DOHH2 (cell line): ENCODE data around the gene ZNF169.
"Not testable (repeated sequence)": the region's sequence is repeated elsewhere in the genome, so short reads cannot be mapped to it uniquely, and the experiment has no call there.

Source experiments
- H3F3A ChIP-seq: fragments of 200-600 bp; sonication (generic), shearing (Covaris generic); 2 replicates; pipeline ENCODE4 v1.6.0; 2016; ENCODE audit warnings: antibody characterized with exemption, mild to moderate bottlenecking; ENCODE audit not compliant: control insufficient read depth, insufficient read depth
- H3K27ac ChIP-seq: fragments of 200-600 bp; sonication (generic); 2 replicates; pipeline ENCODE4 v1.5.1; 2014; ENCODE audit warnings: low read depth, mild to moderate bottlenecking, low read length, moderate library complexity
- H3K27me3 ChIP-seq: fragments of 200-600 bp; sonication (generic); 2 replicates; pipeline ENCODE4 v1.6.1; 2014; ENCODE audit warnings: mild to moderate bottlenecking, low read length, mixed read lengths; ENCODE audit not compliant: control insufficient read depth
- H3K36me3 ChIP-seq: fragments of 200-600 bp; sonication (generic); 2 replicates; pipeline ENCODE4 v1.6.1; 2014; ENCODE audit warnings: mild to moderate bottlenecking, low read length, moderate library complexity, mixed read lengths; ENCODE audit not compliant: control insufficient read depth
- H3K4me1 ChIP-seq: fragments of 200-600 bp; sonication (generic); 2 replicates; pipeline ENCODE4 v1.6.1; 2014; ENCODE audit warnings: mild to moderate bottlenecking, low read length, mixed read lengths; ENCODE audit not compliant: control insufficient read depth
- H3K4me2 ChIP-seq: fragments of 200-600 bp; sonication (generic); 2 replicates; pipeline ENCODE4 v1.6.0; 2014; ENCODE audit warnings: mild to moderate bottlenecking, low read length, moderate library complexity
- H3K4me3 ChIP-seq: fragments of 200-600 bp; sonication (generic); 2 replicates; pipeline ENCODE4 v1.5.1; 2014; ENCODE audit warnings: mild to moderate bottlenecking, low read length, mixed read lengths
- H3K79me2 ChIP-seq: fragments of 200-600 bp; sonication (generic); 2 replicates; pipeline ENCODE4 v1.6.1; 2014; ENCODE audit warnings: mild to moderate bottlenecking, low read length, mixed read lengths; ENCODE audit not compliant: control insufficient read depth
- H3K9me2 ChIP-seq: fragments of 200-600 bp; sonication (generic); replicated peaks from 2 replicates; pipeline ENCODE4 v1.6.1; 2014; ENCODE audit warnings: mild to moderate bottlenecking, low read length, mixed read lengths; ENCODE audit not compliant: control insufficient read depth
- H3K9me3 ChIP-seq: fragments of 200-600 bp; sonication (generic); 2 replicates; pipeline ENCODE4 v1.6.1; 2014; ENCODE audit warnings: antibody characterized with exemption, low read length, mixed read lengths; ENCODE audit not compliant: control insufficient read depth, insufficient read depth
- H4K20me1 ChIP-seq: fragments of 200-600 bp; sonication (generic); 2 replicates; pipeline ENCODE4 v1.6.0; 2014; ENCODE audit warnings: low read depth, mild to moderate bottlenecking, antibody characterized with exemption, low read length, moderate library complexity; ENCODE audit not compliant: control insufficient read depth, insufficient read depth
- CTCF ChIP-seq: fragments of 200-600 bp; sonication (generic); IDR thresholded peaks from one replicate; pipeline ENCODE4 v1.5.1; 2014; ENCODE audit warnings: antibody characterized with exemption, mild to moderate bottlenecking, low read depth, low read length; ENCODE audit not compliant: poor library complexity, severe bottlenecking
- EZH2phosphoT487 ChIP-seq: fragments of 200-600 bp; sonication (generic); IDR thresholded peaks from 2 replicates; pipeline ENCODE4 v1.6.1; 2017; ENCODE audit warnings: borderline replicate concordance, mild to moderate bottlenecking, antibody characterized with exemption, low read length, moderate library complexity, mixed read lengths

The ZNF169 gene

GRCh38 chr9:94250456-94250855, 8.6 kb upstream of the ZNF169 start:
- H3K79me2 ChIP-seq: no peaks in the 10 kb centered on the region
- H3K9me3 ChIP-seq: no peaks in the 10 kb centered on the region
- no peaks in the 10 kb centered on the region for H3K27me3 ChIP-seq
- H3K4me1 ChIP-seq: no peaks in the 10 kb centered on the region
- H4K20me1 ChIP-seq: no peaks in the 10 kb centered on the region
- H3K27ac ChIP-seq: no peak overlapping the region
- no peaks in the 10 kb centered on the region for H3K9me2 ChIP-seq
- H3K4me3 ChIP-seq: no peak overlapping the region
- no peak overlapping the region for H3K4me2 ChIP-seq
- no peaks in the 10 kb centered on the region for H3K36me3 ChIP-seq
- H3F3A ChIP-seq: no peaks in the 10 kb centered on the region
- TF ChIP-seq CTCF (no peak), EZH2phosphoT487 (no peak)

DNA sequence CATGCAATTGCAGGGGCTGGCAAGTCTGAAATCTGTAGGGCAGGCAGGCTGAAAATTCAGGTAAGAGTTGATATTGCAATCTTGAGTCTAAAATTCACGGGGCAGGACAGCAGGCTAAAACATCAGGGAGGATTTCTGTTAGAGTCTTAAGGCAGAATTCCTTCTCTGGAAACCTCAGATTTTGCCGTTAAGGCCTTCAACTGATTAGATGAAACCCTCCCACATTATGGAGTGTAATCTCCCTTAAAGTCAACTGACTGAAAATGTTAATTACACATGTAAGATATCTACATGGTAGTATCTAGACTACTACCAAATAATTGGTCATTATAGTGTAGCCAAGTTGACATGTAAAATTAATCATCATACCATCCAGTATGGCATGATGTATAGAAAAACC, 3.1 kb upstream of the ZNF169 start:
- Histone ChIP-seq H3K36me3 (peaks cover 3% of the 10 kb centered on the region; the same call in 1 of the 2 replicates), H3K9me3 (no peaks in the 10 kb centered on the region), H3K4me3 (no peak overlapping the region), H3K9me2 (no peaks in the 10 kb centered on the region), H3K27ac (no peak overlapping the region), H3K79me2 (peaks cover 18% of the 10 kb centered on the region), H3K4me1 (peaks cover 10% of the 10 kb centered on the region), H3K4me2 (no peak overlapping the region), H3F3A (no peaks in the 10 kb centered on the region), H3K27me3 (peaks cover 6% of the 10 kb centered on the region; the same call in 1 of the 2 replicates), H4K20me1 (no peaks in the 10 kb centered on the region)
- TF ChIP-seq CTCF (no peak), EZH2phosphoT487 (no peak)

DNA sequence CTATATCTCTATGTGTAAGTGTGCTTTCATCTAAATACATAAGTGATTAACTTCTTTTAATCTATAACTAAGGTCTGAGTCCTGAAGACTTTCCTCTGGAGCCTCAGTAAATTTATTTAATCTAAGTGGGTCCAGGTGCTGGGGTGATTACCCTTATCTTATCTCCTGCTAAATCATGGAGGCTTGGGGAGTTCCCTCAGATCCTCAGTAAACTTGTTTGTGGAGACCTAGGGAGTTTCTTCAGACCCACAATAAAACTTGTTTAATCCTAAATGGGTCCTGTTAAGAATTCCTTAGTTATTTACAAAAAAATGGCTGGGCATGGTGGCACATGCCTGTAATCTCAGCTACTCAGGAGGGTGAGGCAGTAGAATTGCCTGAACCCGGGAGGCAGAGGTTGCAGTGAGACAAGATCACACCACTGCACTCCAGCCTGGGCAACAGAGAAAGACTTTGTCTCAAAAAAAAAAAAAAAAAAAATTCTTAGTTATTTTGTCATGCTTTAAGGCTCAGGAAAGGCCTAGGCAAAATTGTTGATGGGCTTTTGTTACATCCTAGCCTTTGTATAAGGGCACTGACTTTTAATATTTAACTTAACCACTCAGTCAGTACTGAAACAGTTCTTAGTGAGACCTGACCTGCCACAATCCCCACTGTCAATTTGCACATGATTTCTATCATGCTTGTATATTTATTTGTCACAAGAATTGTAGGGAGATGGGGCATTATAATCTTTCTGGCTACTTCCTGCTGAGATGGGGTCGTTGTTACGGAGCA, 6.7 kb downstream of the ZNF169 start:
- H3K27ac ChIP-seq, H3K4me2 ChIP-seq, H3F3A ChIP-seq, H3K4me1 ChIP-seq, H4K20me1 ChIP-seq, H3K9me2 ChIP-seq, H3K4me3 ChIP-seq, H3K27me3 ChIP-seq: not testable (repeated sequence)
- peaks cover 73% of the 10 kb centered on the region for H3K79me2 ChIP-seq
- H3K36me3 ChIP-seq: peaks cover 24% of the 10 kb centered on the region
- peaks cover 12% of the 10 kb centered on the region; the same call in 1 of the 2 replicates for H3K9me3 ChIP-seq

DNA sequence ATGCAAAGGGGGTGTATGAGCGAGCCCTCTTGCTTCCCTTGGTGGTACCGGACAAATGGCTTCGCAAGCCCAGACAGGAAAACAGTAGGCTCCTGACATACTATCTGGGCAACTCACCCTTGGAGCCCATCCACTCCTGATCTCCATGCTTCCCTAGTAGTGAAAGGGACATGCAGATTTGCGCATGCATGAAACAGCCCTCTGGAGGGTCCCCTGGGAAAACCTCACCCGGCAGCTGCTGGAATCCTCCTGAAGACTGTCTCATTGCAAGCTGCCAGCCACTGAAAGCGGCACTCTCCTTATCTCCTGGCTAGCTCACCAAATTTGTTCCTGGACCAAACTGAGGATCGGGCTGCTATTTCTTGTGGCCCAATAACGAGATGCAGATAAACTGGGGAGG, 10.2 kb downstream of the ZNF169 start:
- H3K36me3 ChIP-seq: peaks cover 25% of the 10 kb centered on the region
- H3K4me1 ChIP-seq: no peaks in the 10 kb centered on the region
- H3K9me3 ChIP-seq: peaks cover 12% of the 10 kb centered on the region; the same call in 1 of the 2 replicates
- H3K79me2 ChIP-seq: peaks cover 61% of the 10 kb centered on the region
- H3K9me2 ChIP-seq: no peaks in the 10 kb centered on the region
- H3F3A ChIP-seq: no peaks in the 10 kb centered on the region
- no peaks in the 10 kb centered on the region for H3K27me3 ChIP-seq
- H3K4me3 ChIP-seq: no peak overlapping the region
- H3K27ac ChIP-seq: no peak overlapping the region
- no peak for TF ChIP-seq EZH2phosphoT487
- TF ChIP-seq CTCF: no peak
- no peaks in the 10 kb centered on the region for H4K20me1 ChIP-seq
- H3K4me2 ChIP-seq: no peak overlapping the region
